Hematopoietic multipotent progenitor cell treated with erythropoietin and hydrocortisone succinate and interleukin-3 and kit ligand, for 6 days (in vitro differentiated cells): ENCODE results near the gene HMGCS2.
"Not testable (repeated sequence)": the region's sequence is repeated elsewhere in the genome, so short reads cannot be mapped to it uniquely, and the experiment has no call there.

Experiments
- DNase-seq: peaks from one replicate; pipeline ENCODE4 v3.0.0-alpha.2; 2015

The HMGCS2 gene

GRCh38 chr1:119786473-119787050 is 17.9 kb upstream of the HMGCS2 start:
- not testable (repeated sequence) for DNase-seq

- not testable (repeated sequence) for DNase-seq
Measured at GRCh38 chr1:119786046-119786445, 17.3 kb upstream of the HMGCS2 start.

- peak; percentile 50 for DNase-seq
Measured at GRCh38 chr1:119784191-119784781, 15.6 kb upstream of the HMGCS2 start.

- peak; percentile 72 for DNase-seq
Measured at GRCh38 chr1:119783354-119784185, 14.9 kb upstream of the HMGCS2 start.

DNA sequence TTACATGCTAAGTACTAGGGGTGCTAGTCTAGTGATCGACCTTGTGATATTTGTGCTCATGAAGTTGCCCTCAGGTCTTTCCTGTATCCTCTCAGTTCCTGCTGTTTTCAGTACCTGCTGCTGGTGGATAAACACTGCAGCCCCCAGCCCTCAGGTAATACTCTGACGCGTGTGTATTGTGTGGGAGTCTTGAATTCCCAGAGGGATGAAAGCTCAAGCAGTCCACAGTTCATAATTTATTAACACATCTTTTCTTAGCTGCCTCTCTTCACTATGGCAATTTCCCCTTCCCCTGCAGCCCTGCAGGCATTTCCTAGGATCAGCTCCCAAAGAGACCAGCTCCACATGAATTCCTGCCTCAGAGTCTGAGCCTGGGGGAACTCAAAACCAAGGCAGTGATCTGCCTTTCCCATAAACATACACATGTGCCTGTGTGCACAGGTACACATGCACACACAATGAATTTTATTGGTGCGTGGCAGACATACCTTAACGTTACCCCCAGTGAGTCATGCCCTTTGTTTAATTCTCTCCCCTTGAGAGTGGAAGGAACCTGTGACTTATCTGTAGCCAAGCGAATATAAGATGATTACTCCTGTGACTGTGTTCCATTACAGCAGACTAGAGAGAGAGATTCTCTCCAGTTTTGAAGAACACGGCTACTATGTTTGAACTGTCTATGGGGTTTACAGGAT is 14.1 kb upstream of the HMGCS2 start:
- DNase-seq: no peak

GRCh38 chr1:119781434-119782210 is 12.9 kb upstream of the HMGCS2 start:
- DNase-seq: no peak

- peak; percentile 33 for DNase-seq
Measured at GRCh38 chr1:119779869-119780356, 11.2 kb upstream of the HMGCS2 start.

DNA sequence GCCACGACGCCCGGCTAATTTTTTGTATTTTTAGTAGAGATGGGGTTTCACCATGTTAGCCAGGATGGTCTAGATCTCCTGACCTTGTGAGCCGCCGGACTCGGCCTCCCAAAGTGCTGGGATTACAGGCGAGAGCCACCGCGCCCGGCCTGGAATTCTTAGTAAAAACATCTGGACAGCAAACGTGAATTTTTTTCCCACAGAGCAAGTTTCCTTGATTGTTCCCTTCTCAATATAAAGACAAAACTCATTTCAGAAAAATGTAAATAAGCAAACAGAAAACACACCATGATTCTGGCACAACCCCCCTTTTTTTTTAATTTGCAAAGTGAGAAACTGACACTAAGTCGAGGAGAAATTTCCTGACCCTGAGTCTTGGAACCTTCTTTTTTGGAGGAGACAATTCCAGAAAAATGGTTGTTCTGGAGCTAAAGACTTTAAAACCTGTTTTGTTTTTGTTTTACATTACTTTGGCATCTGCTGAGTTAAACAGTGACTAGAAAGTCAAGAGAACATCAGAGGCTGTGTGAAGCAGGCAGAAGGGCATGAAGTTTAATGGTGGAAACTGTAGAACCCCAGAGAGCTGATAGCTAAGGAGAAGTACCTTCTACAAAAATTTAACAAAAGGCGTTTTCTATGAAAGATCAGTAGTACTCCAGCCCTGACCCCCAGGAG is 10.3 kb upstream of the HMGCS2 start:
- no peak for DNase-seq

GRCh38 chr1:119778359-119778758 is 9.7 kb upstream of the HMGCS2 start:
- DNase-seq: no peak

- no peak for DNase-seq
Measured at GRCh38 chr1:119774746-119775490, 6.2 kb upstream of the HMGCS2 start.

- DNase-seq: no peak
Measured at GRCh38 chr1:119773711-119774241, 5.1 kb upstream of the HMGCS2 start.

DNA sequence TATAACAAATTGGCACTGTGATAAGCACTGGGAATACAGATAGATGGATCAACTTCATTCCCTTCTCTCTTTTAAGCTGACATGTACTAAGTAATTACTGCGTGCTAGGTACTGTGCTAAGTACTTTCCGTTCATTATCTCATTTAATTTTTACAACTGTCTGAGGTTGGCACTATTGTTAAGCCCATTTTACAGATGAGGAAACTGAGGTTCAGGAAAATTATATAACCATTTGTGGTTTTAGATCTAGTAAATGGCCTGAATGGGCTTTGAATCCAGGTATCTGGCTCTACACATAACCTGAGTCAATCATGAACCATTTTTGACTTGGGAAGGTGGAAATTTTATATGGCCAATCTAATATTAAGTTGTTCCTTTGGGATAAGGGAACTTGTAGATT is 3.6 kb upstream of the HMGCS2 start:
- no peak for DNase-seq

- no peak for DNase-seq
Measured at GRCh38 chr1:119771770-119772169, 3.1 kb upstream of the HMGCS2 start.

DNA sequence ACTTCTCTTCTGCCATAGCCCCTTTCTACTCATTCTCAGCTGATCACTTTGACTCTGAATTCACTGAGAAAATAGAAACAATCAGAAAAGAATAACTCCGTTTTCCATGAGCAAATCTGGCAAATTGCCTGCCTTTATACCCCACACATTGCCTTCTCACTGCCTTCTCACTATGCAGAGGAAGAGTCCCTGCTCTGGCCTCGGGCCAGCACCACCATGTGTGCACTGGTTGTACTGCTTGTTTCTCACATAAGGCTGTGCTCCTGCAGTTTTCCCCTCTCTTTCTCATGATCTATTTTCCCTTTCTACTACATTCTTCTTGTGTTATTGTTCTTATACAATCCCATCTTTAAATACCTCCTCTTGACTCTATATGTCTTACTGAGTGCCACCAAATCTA is 2.3 kb upstream of the HMGCS2 start:
- DNase-seq: peak; percentile 21

GRCh38 chr1:119767486-119767885 is 1.2 kb downstream of the HMGCS2 start:
- no peak for DNase-seq

- DNase-seq: no peak
Measured at GRCh38 chr1:119766374-119766794, 2.3 kb downstream of the HMGCS2 start.

DNA sequence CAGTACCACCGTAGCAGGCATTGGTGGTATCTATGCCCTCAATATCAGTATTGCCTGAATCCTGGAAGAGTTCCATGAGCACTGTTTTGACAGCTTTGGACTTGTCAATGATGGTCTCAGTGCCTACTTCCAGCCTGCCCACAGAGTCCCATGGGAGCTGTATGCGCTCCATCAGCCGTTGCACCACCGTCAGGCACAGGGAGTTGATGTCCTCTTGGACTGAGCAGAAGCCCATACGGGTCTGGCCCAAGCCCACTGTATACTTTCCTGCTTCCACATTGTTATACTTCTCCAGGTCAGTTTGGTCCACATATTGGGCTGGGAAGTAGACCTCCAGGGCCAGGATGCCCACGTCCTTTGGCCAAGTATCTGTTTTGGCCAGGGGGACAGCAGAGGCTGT is 4.5 kb downstream of the HMGCS2 start:
- no peak for DNase-seq

- no peak for DNase-seq
Measured at GRCh38 chr1:119762953-119763352, 5.8 kb downstream of the HMGCS2 start.

GRCh38 chr1:119762409-119762808 is 6.3 kb downstream of the HMGCS2 start:
- DNase-seq: no peak

- no peak for DNase-seq
Measured at GRCh38 chr1:119758584-119758983, 10.1 kb downstream of the HMGCS2 start.

GRCh38 chr1:119752592-119752991 is 16.1 kb downstream of the HMGCS2 start:
- DNase-seq: no peak
